Upper lobe of right lung (tissue), 1 donor: ENCODE data around the gene ARID3A. TPM values are rescaled to one million over a fixed set of nuclear protein-coding genes. Genes with fewer than 3 reads are reported as not detected.

ENCODE experiments used
- ATAC-seq: fragments of 200-7000 bp; cut with Tn5 transposase; one replicate; pipeline ENCODE4 v1.9.1; 2020; ENCODE audit warnings: mild to moderate bottlenecking, moderate library complexity
- DNase-seq: peaks from one replicate; pipeline ENCODE4 v3.0.0-alpha.2; 2020
- H3K27ac ChIP-seq: fragments of 200-600 bp; one replicate; pipeline ENCODE4 v1.8.0; 2022
- H3K27me3 ChIP-seq: fragments of 200-600 bp; one replicate; pipeline ENCODE4 v1.8.0; 2022; ENCODE audit warnings: mild to moderate bottlenecking
- H3K36me3 ChIP-seq: fragments of 200-600 bp; one replicate; pipeline ENCODE4 v1.8.0; 2022
- H3K4me1 ChIP-seq: fragments of 200-600 bp; one replicate; pipeline ENCODE4 v1.8.0; 2022
- H3K4me3 ChIP-seq: fragments of 200-600 bp; one replicate; pipeline ENCODE4 v1.8.0; 2022; ENCODE audit warnings: mild to moderate bottlenecking
- H3K9me3 ChIP-seq: fragments of 200-600 bp; one replicate; pipeline ENCODE4 v1.8.0; 2022
- CTCF ChIP-seq: fragments of 200-600 bp; IDR thresholded peaks from one replicate; pipeline ENCODE4 v1.8.0; 2022; ENCODE audit warnings: antibody characterized with exemption
- intact Hi-C: fragments of 100-400 bp; cut with DNase I; formaldehyde crosslinking; loops from one replicate; pipeline ENCODE4 v1.11.0; 2022
- total RNA-seq: library from RNA; stranded (reverse); fragmentation: NEBNext Ultra II Directional; extraction: Animal tissue kit (Norgen Biotek cat#: 25700); gene quantifications from one replicate; pipeline ENCODE4 v1.2.1, GENCODE V29; 2021
- donor health status: DM: no; HTN: yes; CAD: no; lungs with severe emphysema.

The ARID3A gene
- total RNA-seq, 1 donor from 2014 or later, result 16.1 TPM

GRCh38 chr19:904545-904944 lies 21.3 kb upstream of the ARID3A start:
- no peaks in the 10 kb centered on the region for H3K9me3 ChIP-seq
- ATAC-seq (no peak), DNase-seq (no peak)
- H3K27ac ChIP-seq, result no peak overlapping the region
- TF ChIP-seq CTCF, result no peak
- peaks cover 13% of the 10 kb centered on the region for H3K4me1 ChIP-seq
- peaks cover 4% of the 10 kb centered on the region for H3K36me3 ChIP-seq
- intact Hi-C loops, result no loop called here
- no peak overlapping the region for H3K4me3 ChIP-seq
- H3K27me3 ChIP-seq, result no peaks in the 10 kb centered on the region

GRCh38 chr19:906480-906879 lies 19.4 kb upstream of the ARID3A start:
- Histone ChIP-seq H3K4me3 (no peak overlapping the region), H3K27me3 (no peaks in the 10 kb centered on the region), H3K36me3 (no peaks in the 10 kb centered on the region), H3K4me1 (peaks cover 19% of the 10 kb centered on the region), H3K9me3 (no peaks in the 10 kb centered on the region), H3K27ac (no peak overlapping the region)
- no peak for TF ChIP-seq CTCF
- intact Hi-C loops, result no loop called here
- DNase-seq, result no peak
- ATAC-seq, result no peak

GRCh38 chr19:907183-907853 lies 18.5 kb upstream of the ARID3A start:
- no peaks in the 10 kb centered on the region for H3K36me3 ChIP-seq
- no peak for TF ChIP-seq CTCF
- H3K4me1 ChIP-seq, result peaks cover 21% of the 10 kb centered on the region
- ATAC-seq (peak; percentile 15), DNase-seq (no peak)
- intact Hi-C loops, result no loop called here
- no peaks in the 10 kb centered on the region for H3K9me3 ChIP-seq
- no peaks in the 10 kb centered on the region for H3K27me3 ChIP-seq
- H3K27ac ChIP-seq, result no peak overlapping the region
- H3K4me3 ChIP-seq, result no peak overlapping the region

- no peak for TF ChIP-seq CTCF
- peaks cover 25% of the 10 kb centered on the region for H3K4me1 ChIP-seq
- ATAC-seq (no peak), DNase-seq (no peak)
- H3K27me3 ChIP-seq, result peaks cover 6% of the 10 kb centered on the region
- no peaks in the 10 kb centered on the region for H3K36me3 ChIP-seq
- intact Hi-C loops, result no loop called here
- no peak overlapping the region for H3K27ac ChIP-seq
- no peaks in the 10 kb centered on the region for H3K9me3 ChIP-seq
- H3K4me3 ChIP-seq, result no peak overlapping the region
Observed at GRCh38 chr19:911197-912033, 14.4 kb upstream of the ARID3A start.

GRCh38 chr19:912181-913079 lies 13.4 kb upstream of the ARID3A start:
- H3K4me3 ChIP-seq, result peak overlapping the region; percentile 83
- H3K36me3 ChIP-seq, result no peaks in the 10 kb centered on the region
- ATAC-seq (peak; percentile 1), DNase-seq (no peak)
- H3K27ac ChIP-seq, result peak overlapping the region; percentile 76
- no peak for TF ChIP-seq CTCF
- H3K9me3 ChIP-seq, result no peaks in the 10 kb centered on the region
- H3K27me3 ChIP-seq, result peaks cover 16% of the 10 kb centered on the region
- intact Hi-C loops, result no loop called here
- H3K4me1 ChIP-seq, result peaks cover 31% of the 10 kb centered on the region
